ENCODE results near the gene LYZL4. TPM values are rescaled to one million over a fixed set of nuclear protein-coding genes. Genes with fewer than 3 reads are reported as not detected.

Gene LYZL4
- total and polyA plus RNA-seq, 4 donors: not detected

- no peaks in the 10 kb centered on the region for H3K4me1 ChIP-seq (ENCODE audit: control insufficient read depth in 4 of 4, insufficient read depth in 4 of 4, low read length in 3 of 4)
- H3K9me3 ChIP-seq (ENCODE audit: control insufficient read depth in 4 of 4, low read length in 3 of 4): no peaks in the 10 kb centered on the region
- no peak overlapping the region for H3K27ac ChIP-seq (ENCODE audit: low read depth in 1 of 2, low read length in 2 of 2)
- WGBS: 71% methylated on average over 2 of the region's 2 CpGs
- H3K36me3 ChIP-seq (ENCODE audit: control insufficient read depth in 4 of 4, insufficient read depth in 3 of 4, low read depth in 1 of 4, low read length in 3 of 4): no peaks in the 10 kb centered on the region
- no peak overlapping the region for H3K4me3 ChIP-seq (ENCODE audit: low read depth in 1 of 3, low read length in 3 of 3)
- no peak overlapping the region for H3K9ac ChIP-seq (ENCODE audit: low read depth in 1 of 2, low read length in 2 of 2)
- H3K27me3 ChIP-seq (ENCODE audit: control insufficient read depth in 4 of 4, insufficient read depth in 4 of 4, low read length in 3 of 4): no peaks in the 10 kb centered on the region
- no peak for DNase-seq (ENCODE audit: low spot score)
- TF ChIP-seq ATF3 (IDR thresholded peaks at IDR 0.05): no peak
- TF ChIP-seq CTCF (IDR thresholded peaks at IDR 0.05; ENCODE audit: low read depth, low read length, missing input control): no peak
- TF ChIP-seq NR2F2 (IDR thresholded peaks at IDR 0.05): no peak
- TF ChIP-seq FOXA2 (IDR thresholded peaks at IDR 0.05): no peak
- no peak for TF ChIP-seq EGR1 (IDR thresholded peaks at IDR 0.05; ENCODE audit: low read depth in 2 of 2)
- TF ChIP-seq RAD21 (IDR thresholded peaks at IDR 0.05): no peak
These were observed 2.3 kb downstream of the LYZL4 start for GRCh38 chr3:42408156-42408555.

- WGBS: 89% methylated on average over 14 of the region's 14 CpGs
- Histone ChIP-seq H3K4me3 (ENCODE audit: low read depth in 1 of 3, low read length in 3 of 3) (no peak overlapping the region), H3K4me1 (ENCODE audit: control insufficient read depth in 4 of 4, insufficient read depth in 4 of 4, low read length in 3 of 4) (no peaks in the 10 kb centered on the region), H3K27ac (ENCODE audit: low read depth in 1 of 2, low read length in 2 of 2) (no peak overlapping the region), H3K9me3 (ENCODE audit: control insufficient read depth in 4 of 4, low read length in 3 of 4) (no peaks in the 10 kb centered on the region), H3K36me3 (ENCODE audit: control insufficient read depth in 4 of 4, insufficient read depth in 3 of 4, low read depth in 1 of 4, low read length in 3 of 4) (no peaks in the 10 kb centered on the region), H3K27me3 (ENCODE audit: control insufficient read depth in 4 of 4, insufficient read depth in 4 of 4, low read length in 3 of 4) (no peaks in the 10 kb centered on the region), H3K9ac (ENCODE audit: low read depth in 1 of 2, low read length in 2 of 2) (no peak overlapping the region)
- no peak for DNase-seq (ENCODE audit: low spot score)
- TF ChIP-seq REST (IDR thresholded peaks at IDR 0.05): no peak
- TF ChIP-seq RXRA (IDR thresholded peaks at IDR 0.05): no peak
- TF ChIP-seq CTCF (IDR thresholded peaks at IDR 0.05; ENCODE audit: low read depth, low read length, missing input control): no peak
- no peak for TF ChIP-seq HNF4G (IDR thresholded peaks at IDR 0.05)
- no peak for TF ChIP-seq GABPA (IDR thresholded peaks at IDR 0.05 in 1 of 2, conservative IDR thresholded peaks at IDR 0.05 in 1 of 2)
- no peak for TF ChIP-seq TAF1 (conservative IDR thresholded peaks at IDR 0.05)
- no peak for TF ChIP-seq HNF4A (conservative IDR thresholded peaks at IDR 0.05)
- TF ChIP-seq FOXA1 (IDR thresholded peaks at IDR 0.05): no peak
- no peak for TF ChIP-seq YY1 (IDR thresholded peaks at IDR 0.05)
- TF ChIP-seq FOXA2 (IDR thresholded peaks at IDR 0.05): no peak
- TF ChIP-seq MAX (IDR thresholded peaks at IDR 0.05): no peak
- TF ChIP-seq RAD21 (IDR thresholded peaks at IDR 0.05): no peak
- no peak for TF ChIP-seq SP1 (IDR thresholded peaks at IDR 0.05)
- TF ChIP-seq EGR1 (IDR thresholded peaks at IDR 0.05; ENCODE audit: low read depth in 2 of 2): no peak
- TF ChIP-seq ATF3 (IDR thresholded peaks at IDR 0.05): no peak
These were observed 3.5 kb downstream of the LYZL4 start for GRCh38 chr3:42406727-42407450.

Measured in liver (tissue), 9 donors.